ENCODE data around the gene LMX1A.

GRCh38 chr1:165342587-165342986 is 13.9 kb downstream of the LMX1A start:
- TF ChIP-seq POLR2A (IDR thresholded peaks at IDR 0.05), result no peak
- TF ChIP-seq, protein P1, sequence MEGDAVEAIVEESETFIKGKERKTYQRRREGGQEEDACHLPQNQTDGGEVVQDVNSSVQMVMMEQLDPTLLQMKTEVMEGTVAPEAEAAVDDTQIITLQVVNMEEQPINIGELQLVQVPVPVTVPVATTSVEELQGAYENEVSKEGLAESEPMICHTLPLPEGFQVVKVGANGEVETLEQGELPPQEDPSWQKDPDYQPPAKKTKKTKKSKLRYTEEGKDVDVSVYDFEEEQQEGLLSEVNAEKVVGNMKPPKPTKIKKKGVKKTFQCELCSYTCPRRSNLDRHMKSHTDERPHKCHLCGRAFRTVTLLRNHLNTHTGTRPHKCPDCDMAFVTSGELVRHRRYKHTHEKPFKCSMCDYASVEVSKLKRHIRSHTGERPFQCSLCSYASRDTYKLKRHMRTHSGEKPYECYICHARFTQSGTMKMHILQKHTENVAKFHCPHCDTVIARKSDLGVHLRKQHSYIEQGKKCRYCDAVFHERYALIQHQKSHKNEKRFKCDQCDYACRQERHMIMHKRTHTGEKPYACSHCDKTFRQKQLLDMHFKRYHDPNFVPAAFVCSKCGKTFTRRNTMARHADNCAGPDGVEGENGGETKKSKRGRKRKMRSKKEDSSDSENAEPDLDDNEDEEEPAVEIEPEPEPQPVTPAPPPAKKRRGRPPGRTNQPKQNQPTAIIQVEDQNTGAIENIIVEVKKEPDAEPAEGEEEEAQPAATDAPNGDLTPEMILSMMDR (IDR thresholded peaks at IDR 0.05), result no peak
